Testis (tissue), 3 donors: Measurements from ENCODE around the gene ELK3. TPM values are rescaled to one million over a fixed set of nuclear protein-coding genes. Genes with fewer than 3 reads are reported as not detected.

ENCODE experiments used
- DNase-seq: peaks from one replicate; pipeline ENCODE4 v3.0.0-alpha.2; 2019
- H3K27ac ChIP-seq, 2 donors: fragments of 200-600 bp; sonication (generic); one replicate each; pipeline ENCODE4 v1.5.1; 2019
- H3K27me3 ChIP-seq: fragments of 200-600 bp; sonication (generic); one replicate; pipeline ENCODE4 v1.5.1; 2019
- H3K36me3 ChIP-seq: fragments of 200-600 bp; sonication (generic); one replicate; pipeline ENCODE4 v1.5.1; 2017; ENCODE audit warnings: low read depth; ENCODE audit errors: missing control alignments
- H3K4me1 ChIP-seq: fragments of 200-600 bp; sonication (generic); one replicate; pipeline ENCODE4 v1.5.1; 2019
- H3K4me3 ChIP-seq, 2 donors: fragments of 200-600 bp; sonication (generic); one replicate each; pipeline ENCODE4 v1.5.1; 2017 to 2019
- H3K9me3 ChIP-seq: fragments of 200-600 bp; sonication (generic); one replicate; pipeline ENCODE4 v1.5.1; 2017
- CTCF ChIP-seq, 3 experiments: fragments of 450-650 bp in 2 of 3; fragments of 200-600 bp in 1 of 3; sonication (generic) in 1 of 3; IDR thresholded peaks; one replicate each; pipeline ENCODE4 v1.5.1; 2016 to 2019; ENCODE audit warnings: antibody characterized with exemption in 3 of 3, mild to moderate bottlenecking in 2 of 3, moderate library complexity in 1 of 3
- POLR2A ChIP-seq: fragments of 450-650 bp; IDR thresholded peaks from one replicate; pipeline ENCODE4 v1.6.1; 2017; ENCODE audit warnings: antibody characterized with exemption, mild to moderate bottlenecking, moderate library complexity
- WGBS, 2 donors: methylation state at CpG; one replicate each; pipeline ENCODE4 v1.1.5; 2018; 5-methylcytosine and 5-hydroxymethylcytosine counted together
- intact Hi-C: fragments of 100-400 bp; cut with DNase I; formaldehyde crosslinking; loops from one replicate; pipeline ENCODE4 v1.15.1; 2023; ENCODE audit warnings: low total_unique reads
- polyA plus RNA-seq: library from polyadenylated mRNA; stranded (reverse); fragments of 350-450 nt; fragmentation: Illumina TruSeq; extraction: RNeasy Lipid Tissue Mini Kit (QIAGEN cat#74804); gene quantifications from one replicate; pipeline ENCODE4 v1.2.3, GENCODE V29; 2014; ENCODE audit warnings: low read depth, low replicate concordance; ENCODE audit not compliant: insufficient read depth
- total RNA-seq, 2 donors: library from RNA; depleted of rRNA; stranded (reverse); fragments of >200 nt; gene quantifications; one replicate each; pipeline ENCODE4 v1.2.3, GENCODE V29; 2016

ELK3 gene
- total and polyA plus RNA-seq, 3 donors from 2014 or later = 11.3 to 17.1 (median 15.4) TPM

- Histone ChIP-seq H3K27ac (no peak overlapping the region), H3K4me3 (no peak overlapping the region), H3K9me3 (no peaks in the 10 kb centered on the region), H3K36me3 (no peaks in the 10 kb centered on the region), H3K4me1 (no peaks in the 10 kb centered on the region), H3K27me3 (no peaks in the 10 kb centered on the region)
- WGBS, 2 donors = 83 to 97% methylated on average over 3 of the region's 3 CpGs
- intact Hi-C loops = no loop called here
- no peak for TF ChIP-seq POLR2A
- no peak for TF ChIP-seq CTCF (IDR thresholded peaks at IDR 0.05)
- no peak for DNase-seq
Observed at GRCh38 chr12:96171905-96172304, 22.3 kb upstream of the ELK3 start.

- no peak overlapping the region for H3K4me3 ChIP-seq
- 87 to 92% methylated on average over 4 of the region's 4 CpGs for WGBS, 2 donors
- no peaks in the 10 kb centered on the region for H3K36me3 ChIP-seq
- no peak for DNase-seq
- H3K27ac ChIP-seq = no peak overlapping the region
- no peaks in the 10 kb centered on the region for H3K9me3 ChIP-seq
- no peaks in the 10 kb centered on the region for H3K27me3 ChIP-seq
- H3K4me1 ChIP-seq = no peaks in the 10 kb centered on the region
- intact Hi-C loops = no loop called here
- TF ChIP-seq POLR2A = no peak
- no peak for TF ChIP-seq CTCF (IDR thresholded peaks at IDR 0.05)
Observed at GRCh38 chr12:96172981-96173380, 21.2 kb upstream of the ELK3 start.

- Histone ChIP-seq H3K36me3 (no peaks in the 10 kb centered on the region), H3K27me3 (no peaks in the 10 kb centered on the region), H3K27ac (no peak overlapping the region), H3K4me3 (no peak overlapping the region), H3K9me3 (no peaks in the 10 kb centered on the region), H3K4me1 (no peaks in the 10 kb centered on the region)
- intact Hi-C loops = no loop called here
- no peak for DNase-seq
- 89 to 100% methylated on average over 1 of the region's 1 CpG for WGBS, 2 donors
- TF ChIP-seq POLR2A (no peak), CTCF (IDR thresholded peaks at IDR 0.05) (no peak)
Observed at GRCh38 chr12:96176575-96176974, 17.6 kb upstream of the ELK3 start.

- no peak for TF ChIP-seq CTCF (IDR thresholded peaks at IDR 0.05)
- TF ChIP-seq POLR2A = no peak
- Histone ChIP-seq H3K4me1 (no peaks in the 10 kb centered on the region), H3K36me3 (no peaks in the 10 kb centered on the region), H3K4me3 (no peak overlapping the region), H3K9me3 (no peaks in the 10 kb centered on the region), H3K27ac (no peak overlapping the region), H3K27me3 (no peaks in the 10 kb centered on the region)
- DNase-seq = no peak
- intact Hi-C loops = no loop called here
- 89 to 95% methylated on average over 1 of the region's 1 CpG for WGBS, 2 donors
Observed at GRCh38 chr12:96177013-96177412, 17.2 kb upstream of the ELK3 start.

- H3K27me3 ChIP-seq = no peaks in the 10 kb centered on the region
- no peaks in the 10 kb centered on the region for H3K4me1 ChIP-seq
- H3K36me3 ChIP-seq = no peaks in the 10 kb centered on the region
- WGBS, 2 donors = 83 to 89% methylated on average over 4 of the region's 4 CpGs
- DNase-seq = no peak
- intact Hi-C loops = no loop called here
- H3K27ac ChIP-seq = no peak overlapping the region
- H3K4me3 ChIP-seq = no peak overlapping the region
- TF ChIP-seq CTCF (IDR thresholded peaks at IDR 0.05) = no peak
- no peaks in the 10 kb centered on the region for H3K9me3 ChIP-seq
Observed at GRCh38 chr12:96183734-96184370, 10.3 kb upstream of the ELK3 start.
